ENCODE measurements around the gene ZNF579. TPM values are rescaled to one million over a fixed set of nuclear protein-coding genes. Genes with fewer than 3 reads are reported as not detected.
A peak's percentile ranks its signal among the peaks of the same experiment; 100 is the strongest.

Gene ZNF579
- total and polyA plus RNA-seq, 2 of the 13 experiments (the other 11 are each of a cell fraction or from before 2014, with no cell fraction given): 2.1 to 2.9 TPM

- TF ChIP-seq ZNF501 (CRISPR knock-in tag; IDR thresholded peaks at IDR 0.05): peak; percentile 59; the same call in 1 of the 2 replicates
- no peak for TF ChIP-seq BRCA1 (CRISPR knock-in tag; IDR thresholded peaks at IDR 0.05)
- TF ChIP-seq SNAPC2 (CRISPR knock-in tag; IDR thresholded peaks at IDR 0.05): no peak
- peak; percentile 73; the same call in 1 of the 2 replicates for TF ChIP-seq KLF15 (CRISPR knock-in tag; IDR thresholded peaks at IDR 0.05; ENCODE audit: borderline replicate concordance)
- peak; percentile 60 for TF ChIP-seq RAD21 (CRISPR knock-in tag; IDR thresholded peaks at IDR 0.05)
- TF ChIP-seq TEAD2 (CRISPR knock-in tag; IDR thresholded peaks at IDR 0.05): no peak
- TF ChIP-seq LBX2 (CRISPR knock-in tag; IDR thresholded peaks at IDR 0.05; ENCODE audit: borderline replicate concordance): no peak
- TF ChIP-seq TAF15 (IDR thresholded peaks at IDR 0.05; ENCODE audit: low read depth, low read length, poor library complexity, severe bottlenecking): peak; percentile 58
- peak; percentile 68; the same call in 1 of the 2 replicates for TF ChIP-seq AHR (CRISPR knock-in tag; IDR thresholded peaks at IDR 0.05)
- no peak for TF ChIP-seq LCORL (IDR thresholded peaks at IDR 0.05)
- no peak for TF ChIP-seq LCORL (CRISPR knock-in tag; IDR thresholded peaks at IDR 0.05)
- no peak; the same call in 1 of the 2 replicates for TF ChIP-seq DR1 (CRISPR knock-in tag; IDR thresholded peaks at IDR 0.05)
- no peak for TF ChIP-seq STAG1 (CRISPR knock-in tag; IDR thresholded peaks at IDR 0.05)
- no peak for TF ChIP-seq CENPBD1 (CRISPR knock-in tag; IDR thresholded peaks at IDR 0.05; ENCODE audit: borderline replicate concordance, low read depth)
- TF ChIP-seq ZBTB8A (CRISPR knock-in tag; IDR thresholded peaks at IDR 0.05; ENCODE audit: borderline replicate concordance, low read depth): no peak
- no peak; the same call in 1 of the 2 replicates for TF ChIP-seq GABPB1 (CRISPR knock-in tag; IDR thresholded peaks at IDR 0.05)
Measured at GRCh38 chr19:55598719-55599467, 18.2 kb upstream of the ZNF579 start (continued).
